Activated CD4-positive, alpha-beta T cell treated with anti-CD3 and anti-CD28 coated beads, Interleukin-2, amount 50 U/mL, for 16 hours (primary cell): ENCODE measurements around the gene LHX2.
"Not testable (repeated sequence)": the region's sequence is repeated elsewhere in the genome, so short reads cannot be mapped to it uniquely, and the experiment has no call there.

Experiments used
- DNase-seq: peaks from one replicate; pipeline ENCODE4 v3.0.0-alpha.2; 2020

LHX2 gene

GRCh38 chr9:124011460-124012301, at the start of gene LHX2:
Gene LHX2, plus strand, starts transcription at chr9:124011768. Its CDS starts 581 bp downstream, at chr9:124012349.
- DNase-seq: peak; percentile 68

GRCh38 chr9:123964761-123965160, 46.8 kb upstream of the LHX2 start:
- DNase-seq: no peak

- no peak for DNase-seq
Observed at GRCh38 chr9:123965801-123966686, 45.5 kb upstream of the LHX2 start.

GRCh38 chr9:123967323-123967722, 44.2 kb upstream of the LHX2 start:
- DNase-seq: no peak

- DNase-seq: no peak
Observed at GRCh38 chr9:123972618-123973017, 39.0 kb upstream of the LHX2 start.

- DNase-seq: no peak
Observed at GRCh38 chr9:123973590-123974223, 37.9 kb upstream of the LHX2 start.

GRCh38 chr9:123974471-123974870, 37.1 kb upstream of the LHX2 start:
- no peak for DNase-seq

GRCh38 chr9:123975871-123976270, 35.7 kb upstream of the LHX2 start:
- no peak for DNase-seq

GRCh38 chr9:123976579-123976978, 35.0 kb upstream of the LHX2 start:
- DNase-seq: not testable (repeated sequence)

- no peak for DNase-seq
Observed at GRCh38 chr9:123978981-123979380, 32.6 kb upstream of the LHX2 start.

- DNase-seq: no peak
Observed at GRCh38 chr9:123982535-123982934, 29.0 kb upstream of the LHX2 start.

- no peak for DNase-seq
Observed at GRCh38 chr9:123983047-123983446, 28.5 kb upstream of the LHX2 start.

- DNase-seq: no peak
Observed at GRCh38 chr9:123984802-123985201, 26.8 kb upstream of the LHX2 start.

GRCh38 chr9:123985869-123986268, 25.7 kb upstream of the LHX2 start:
- no peak for DNase-seq

- no peak for DNase-seq
Observed at GRCh38 chr9:123990427-123990826, 21.1 kb upstream of the LHX2 start.

GRCh38 chr9:123992679-123993078, 18.9 kb upstream of the LHX2 start:
- not testable (repeated sequence) for DNase-seq

GRCh38 chr9:123996731-123997421, 14.7 kb upstream of the LHX2 start:
- peak; percentile 54 for DNase-seq

- peak; percentile 26 for DNase-seq
Observed at GRCh38 chr9:123997665-123998277, 13.8 kb upstream of the LHX2 start.

- DNase-seq: no peak
Observed at GRCh38 chr9:123998278-123998925, 13.2 kb upstream of the LHX2 start.

GRCh38 chr9:123998970-123999621, 12.5 kb upstream of the LHX2 start:
- no peak for DNase-seq

GRCh38 chr9:123999661-124000060, 11.9 kb upstream of the LHX2 start:
- no peak for DNase-seq
